ENCODE measurements around the gene PITRM1.

GRCh38 chr10:3097160-3097559 lies 75.4 kb downstream of the PITRM1 start:
- no peak for TF ChIP-seq EZH2 (IDR thresholded peaks at IDR 0.05; ENCODE audit: borderline replicate concordance, low read depth, low read length, poor library complexity, severe bottlenecking)
- TF ChIP-seq, protein P1, sequence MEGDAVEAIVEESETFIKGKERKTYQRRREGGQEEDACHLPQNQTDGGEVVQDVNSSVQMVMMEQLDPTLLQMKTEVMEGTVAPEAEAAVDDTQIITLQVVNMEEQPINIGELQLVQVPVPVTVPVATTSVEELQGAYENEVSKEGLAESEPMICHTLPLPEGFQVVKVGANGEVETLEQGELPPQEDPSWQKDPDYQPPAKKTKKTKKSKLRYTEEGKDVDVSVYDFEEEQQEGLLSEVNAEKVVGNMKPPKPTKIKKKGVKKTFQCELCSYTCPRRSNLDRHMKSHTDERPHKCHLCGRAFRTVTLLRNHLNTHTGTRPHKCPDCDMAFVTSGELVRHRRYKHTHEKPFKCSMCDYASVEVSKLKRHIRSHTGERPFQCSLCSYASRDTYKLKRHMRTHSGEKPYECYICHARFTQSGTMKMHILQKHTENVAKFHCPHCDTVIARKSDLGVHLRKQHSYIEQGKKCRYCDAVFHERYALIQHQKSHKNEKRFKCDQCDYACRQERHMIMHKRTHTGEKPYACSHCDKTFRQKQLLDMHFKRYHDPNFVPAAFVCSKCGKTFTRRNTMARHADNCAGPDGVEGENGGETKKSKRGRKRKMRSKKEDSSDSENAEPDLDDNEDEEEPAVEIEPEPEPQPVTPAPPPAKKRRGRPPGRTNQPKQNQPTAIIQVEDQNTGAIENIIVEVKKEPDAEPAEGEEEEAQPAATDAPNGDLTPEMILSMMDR (conservative IDR thresholded peaks at IDR 0.05; ENCODE audit: low read depth, low read length) = no peak
